H1 (cell line): Measurements from ENCODE around the gene TMEM117. TPM values are rescaled to one million over a fixed set of nuclear protein-coding genes. Genes with fewer than 3 reads are reported as not detected.

Source experiments
- CTCF ChIA-PET: fragments of 300-600 bp; sonication (Branson Sonifier 250); formaldehyde crosslinking; loops from one replicate; lab custom pipeline; 2021; ENCODE audit not compliant: partially characterized antibody; lab: Charles Lee
- POLR2A ChIA-PET: fragments of 300-600 bp; sonication (Branson Sonifier 250); formaldehyde crosslinking; loops from one replicate; lab custom pipeline; 2021; ENCODE audit warnings: inconsistent platforms; ENCODE audit not compliant: partially characterized antibody; lab: Charles Lee
- DNase-seq, 2 experiments: peaks; one replicate each; pipeline versions ENCODE4 v3.0.0 to v3.0.0-alpha.2; 2010 to 2022; ENCODE audit warnings: low spot score in 2 of 2, low read depth in 1 of 2, mixed read lengths in 1 of 2
- FAIRE-seq: peaks from 2 replicates; lab custom pipeline; 2011; peaks lifted over from hg19 to GRCh38; lab: Jason Lieb, UNC
- H2AFZ ChIP-seq: 2 replicates; pipeline ENCODE4 v1.8.1; 2012; ENCODE audit warnings: low read length, inconsistent platforms
- H2AK5ac ChIP-seq: 2 replicates; pipeline ENCODE4 v1.6.1; 2013; ENCODE audit warnings: low read depth, low read length
- H2BK120ac ChIP-seq: replicated peaks from 2 replicates; pipeline ENCODE3; 2013; ENCODE audit warnings: low read depth, low read length, inconsistent platforms
- H2BK12ac ChIP-seq: 2 replicates; pipeline ENCODE4 v1.6.1; 2013; ENCODE audit warnings: low read depth, low read length
- H2BK15ac ChIP-seq: 2 replicates; pipeline ENCODE4 v1.6.1; 2013; ENCODE audit warnings: low read length
- H2BK20ac ChIP-seq: 2 replicates; pipeline ENCODE4 v1.6.1; 2013; ENCODE audit warnings: low read length
- H2BK5ac ChIP-seq: 2 replicates; pipeline ENCODE4 v1.6.1; 2013; ENCODE audit warnings: low read depth, low read length
- H3K14ac ChIP-seq: 2 replicates; pipeline ENCODE4 v1.6.1; 2013; ENCODE audit warnings: inconsistent platforms; ENCODE audit not compliant: insufficient read length
- H3K18ac ChIP-seq: 2 replicates; pipeline ENCODE4 v1.6.1; 2013; ENCODE audit warnings: low read length; ENCODE audit errors: extremely low read depth
- H3K23ac ChIP-seq: 2 replicates; pipeline ENCODE4 v1.6.1; 2013; ENCODE audit warnings: inconsistent platforms; ENCODE audit not compliant: insufficient read length
- H3K23me2 ChIP-seq: 2 replicates; pipeline ENCODE4 v1.6.1; 2013; ENCODE audit warnings: low read depth, low read length
- H3K27ac ChIP-seq: 2 replicates; pipeline ENCODE4 v1.6.1; 2011; ENCODE audit warnings: low read depth, low read length, inconsistent platforms
- H3K27me3 ChIP-seq, 4 experiments: replicated peaks in 1 of 4; 1 replicate in 1 of 4; 2 replicates in 3 of 4; pipeline versions ENCODE4 v1.6.1 to v1.8.1; 2011 to 2013; ENCODE audit warnings: low read length in 3 of 4, mild to moderate bottlenecking in 3 of 4, inconsistent platforms in 2 of 4, mixed read lengths in 2 of 4, moderate library complexity in 1 of 4; ENCODE audit not compliant: control insufficient read depth in 3 of 4, insufficient read depth in 3 of 4; ENCODE audit errors: extremely low read depth in 1 of 4
- H3K36me3 ChIP-seq, 4 experiments: 2 replicates each; pipeline versions ENCODE4 v1.6.1 to v1.8.1; 2011 to 2013; ENCODE audit warnings: mild to moderate bottlenecking in 4 of 4, low read length in 3 of 4, moderate library complexity in 2 of 4, control low read depth in 1 of 4, inconsistent platforms in 1 of 4; ENCODE audit not compliant: insufficient read depth in 4 of 4, control insufficient read depth in 2 of 4
- H3K4ac ChIP-seq: replicated peaks from 2 replicates; pipeline ENCODE3; 2013; ENCODE audit warnings: low read length, low read depth, mixed read lengths, inconsistent platforms; ENCODE audit not compliant: insufficient read length
- H3K4me1 ChIP-seq, 4 experiments: replicated peaks in 1 of 4; 1 replicate in 1 of 4; 2 replicates in 3 of 4; pipeline versions ENCODE4 v1.6.1 to v1.8.1; 2011 to 2013; ENCODE audit warnings: low read length in 3 of 4, inconsistent platforms in 2 of 4, mixed read lengths in 1 of 4; ENCODE audit not compliant: insufficient read depth in 4 of 4, control insufficient read depth in 3 of 4
- H3K4me2 ChIP-seq, 2 experiments: 2 replicates each; pipeline versions ENCODE4 v1.6.1 to v1.8.1; 2011 to 2013; ENCODE audit warnings: low read depth in 2 of 2, low read length in 2 of 2, control low read depth in 1 of 2, inconsistent platforms in 1 of 2, mild to moderate bottlenecking in 1 of 2; ENCODE audit not compliant: insufficient read depth in 1 of 2
- H3K4me3 ChIP-seq, 4 experiments: fragments of 200-600, 300-600 bp in 1 of 4; sonication (generic), shearing (Covaris generic), sonication (Bioruptor Twin) in 1 of 4; 2 replicates each; pipeline versions ENCODE4 v1.5.1 to v1.8.1; 2011 to 2016; ENCODE audit warnings: low read length in 4 of 4, low read depth in 3 of 4, control low read depth in 2 of 4, inconsistent platforms in 2 of 4, mild to moderate bottlenecking in 2 of 4, mixed read lengths in 1 of 4, moderate library complexity in 1 of 4; ENCODE audit not compliant: insufficient read depth in 2 of 4; ENCODE audit errors: extremely low read depth in 1 of 4
- H3K56ac ChIP-seq: replicated peaks from 2 replicates; pipeline ENCODE3; 2013; ENCODE audit warnings: low read depth, mild to moderate bottlenecking, mixed read lengths, low read length, inconsistent platforms; ENCODE audit not compliant: insufficient read length
- H3K79me1 ChIP-seq: 2 replicates; pipeline ENCODE4 v1.6.1; 2013; ENCODE audit warnings: low read depth, low read length, control low read depth
- H3K79me2 ChIP-seq, 2 experiments: 2 replicates each; pipeline versions ENCODE4 v1.6.1 to v1.8.1; 2012 to 2013; ENCODE audit warnings: low read length in 2 of 2, mild to moderate bottlenecking in 2 of 2, inconsistent platforms in 1 of 2; ENCODE audit not compliant: insufficient read depth in 2 of 2, control insufficient read depth in 1 of 2
- H3K9ac ChIP-seq, 4 experiments: replicated peaks in 1 of 4; 1 replicate in 1 of 4; 2 replicates in 3 of 4; pipeline versions ENCODE4 v1.6.1 to v1.8.1; 2011 to 2013; ENCODE audit warnings: low read depth in 3 of 4, low read length in 3 of 4, control low read depth in 2 of 4, mild to moderate bottlenecking in 2 of 4, moderate library complexity in 2 of 4, inconsistent platforms in 1 of 4; ENCODE audit errors: extremely low read depth in 1 of 4
- H3K9me3 ChIP-seq, 2 experiments: 2 replicates each; pipeline versions ENCODE4 v1.6.1 to v1.8.1; 2012 to 2013; ENCODE audit warnings: mild to moderate bottlenecking in 2 of 2, moderate library complexity in 2 of 2, control low read depth in 1 of 2, inconsistent platforms in 1 of 2, low read depth in 1 of 2, low read length in 1 of 2, mixed read lengths in 1 of 2; ENCODE audit not compliant: insufficient read depth in 2 of 2
- H4K20me1 ChIP-seq, 2 experiments: replicated peaks in 1 of 2; 2 replicates each; pipeline versions ENCODE3 to v1.8.1; 2011 to 2013; ENCODE audit warnings: inconsistent platforms in 2 of 2, low read length in 2 of 2, mild to moderate bottlenecking in 1 of 2; ENCODE audit not compliant: insufficient read depth in 2 of 2, control insufficient read depth in 1 of 2
- H4K5ac ChIP-seq: 2 replicates; pipeline ENCODE4 v1.6.1; 2013; ENCODE audit warnings: low read length, low read depth, mixed read lengths, inconsistent platforms; ENCODE audit not compliant: insufficient read length
- H4K8ac ChIP-seq: 2 replicates; pipeline ENCODE4 v1.8.0; 2013; ENCODE audit warnings: mild to moderate bottlenecking, moderate library complexity, low read length, inconsistent platforms; ENCODE audit not compliant: insufficient read depth; ENCODE audit errors: extremely low read depth
- H4K91ac ChIP-seq: replicated peaks from 2 replicates; pipeline ENCODE3; 2013; ENCODE audit warnings: low read length, mixed read lengths, inconsistent platforms; ENCODE audit not compliant: insufficient read length
- CEBPB ChIP-seq: IDR thresholded peaks from 2 replicates; pipeline ENCODE4 v1.6.1; 2012; ENCODE audit warnings: low read depth, low read length
- CHD2 ChIP-seq: IDR thresholded peaks from 2 replicates; pipeline ENCODE4 v1.6.1; 2012; ENCODE audit warnings: low read length, improper control_type of control experiment
- WGBS, 2 experiments: shearing (Covaris generic) in 1 of 2; methylation state at CpG; one replicate each; pipeline versions ENCODE4 v1.1.6 to v1.1.7; 2013 to 2015; ENCODE audit warnings: low lambda C conversion rate in 2 of 2, mixed read lengths in 2 of 2, inconsistent platforms in 1 of 2, low coverage in 1 of 2, missing lambda C conversion rate in 1 of 2; ENCODE audit not compliant: insufficient replicate concordance in 2 of 2, insufficient coverage in 1 of 2, insufficient read length in 1 of 2; ENCODE audit errors: extremely low coverage in 1 of 2, missing lambda C conversion rate in 1 of 2; 5-methylcytosine and 5-hydroxymethylcytosine counted together
- polyA plus RNA-seq, 7 experiments: library from polyadenylated mRNA; depleted of rRNA in 3 of 7; stranded (reverse) in 5 of 7; unstranded in 2 of 7; fragments of >200 nt in 5 of 7; fragments of 200-250 nt in 2 of 7; gene quantifications; 1 replicate in 5 of 7; 2 replicates in 1 of 7; 4 replicates in 1 of 7; pipeline versions ENCODE4 v1.2.1 to v1.2.3, GENCODE V29; 2011 to 2013; ENCODE audit warnings: missing spikeins in 2 of 7, mixed read lengths in 2 of 7
- total RNA-seq: library from RNA; stranded (reverse); fragmentation: NEBNext Ultra II Directional; extraction: Animal tissue kit (Norgen Biotek cat#: 25700); gene quantifications from 2 replicates; pipeline ENCODE4 v1.2.1, GENCODE V29; 2021

Gene TMEM117
- total and polyA plus RNA-seq, 2 of the 8 experiments (the other 6 are each of a cell fraction or from before 2014, with no cell fraction given), result 0.80 to 1.4 TPM

- no peak overlapping the region for H2AK5ac ChIP-seq
- no peak overlapping the region for H2BK12ac ChIP-seq
- H3K27me3 ChIP-seq, result no peaks in the 10 kb centered on the region
- no peaks in the 10 kb centered on the region for H3K79me1 ChIP-seq
- FAIRE-seq (no peak), DNase-seq (no peak)
- no peak overlapping the region for H2AFZ ChIP-seq
- no peak overlapping the region for H3K4me2 ChIP-seq
- no peak overlapping the region for H4K91ac ChIP-seq
- H3K79me2 ChIP-seq, result no peaks in the 10 kb centered on the region
- H3K56ac ChIP-seq, result no peak overlapping the region
- no peak for TF ChIP-seq CHD2
- peak; percentile 80 for TF ChIP-seq CEBPB
- no peaks in the 10 kb centered on the region for H3K36me3 ChIP-seq
- H3K4me3 ChIP-seq, result no peak overlapping the region
- H2BK15ac ChIP-seq, result no peak overlapping the region
- peaks cover 0 to 2% (median 0%) of the 10 kb centered on the region in 4 experiments; a peak in 1 of 7 replicates for H3K4me1 ChIP-seq
- H3K27ac ChIP-seq, result no peak overlapping the region
- H3K23ac ChIP-seq, result no peak overlapping the region
- ChIA-PET POLR2A (no interaction called here), CTCF (no interaction called here)
- H3K23me2 ChIP-seq, result no peaks in the 10 kb centered on the region
- H2BK20ac ChIP-seq, result no peak overlapping the region
- H3K14ac ChIP-seq, result no peak overlapping the region
- no peak overlapping the region for H4K8ac ChIP-seq
- WGBS, 2 experiments, result 83% methylated on average over 1 of the region's 1 CpG; no CpG with 5 or more reads in 1 of the 2 experiments
- H4K5ac ChIP-seq, result no peak overlapping the region
- H3K9ac ChIP-seq, result no peak overlapping the region
- H3K4ac ChIP-seq, result no peak overlapping the region
- H4K20me1 ChIP-seq, result no peaks in the 10 kb centered on the region
- H3K18ac ChIP-seq, result no peak overlapping the region
- H2BK5ac ChIP-seq, result no peak overlapping the region
- no peaks in the 10 kb centered on the region for H3K9me3 ChIP-seq
- H2BK120ac ChIP-seq, result no peak overlapping the region
Measured at GRCh38 chr12:44126806-44127205, 290.9 kb downstream of the TMEM117 start.
